Measurements from ENCODE around the gene KCNG4. TPM values are rescaled to one million over a fixed set of nuclear protein-coding genes. Genes with fewer than 3 reads are reported as not detected.

The KCNG4 gene
- total and polyA plus RNA-seq, 12 donors, result not detected

DNA sequence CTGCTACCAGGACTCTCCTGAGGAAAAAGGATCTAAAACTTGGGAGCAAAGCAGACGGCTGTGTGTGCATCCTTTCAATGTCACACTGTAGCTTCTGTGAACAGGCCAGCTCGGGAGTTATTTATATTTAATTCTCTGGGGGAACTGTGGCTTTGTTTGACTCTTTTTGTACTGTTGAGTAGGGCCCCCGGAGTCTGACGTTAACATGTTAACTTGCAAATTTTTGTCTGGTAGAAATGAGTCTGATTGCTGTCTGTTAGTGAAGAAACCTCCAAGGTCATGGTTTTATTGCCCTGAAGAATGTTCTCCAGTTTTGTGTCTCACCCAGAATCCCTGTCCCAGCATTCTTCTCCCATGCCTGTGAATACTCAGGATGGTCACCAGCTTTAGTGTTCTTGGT, 14.2 kb upstream of the KCNG4 start:
- intact Hi-C loops (cut with DNase I), result no loop called here
- Histone ChIP-seq H3K27me3 (peaks cover 0 to 17% (median 3%) of the 10 kb centered on the region in 7 donors), H3K4me3 (no peak overlapping the region), H3K27ac (no peak overlapping the region), H3K4me1 (no peaks in the 10 kb centered on the region), H3K36me3 (no peaks in the 10 kb centered on the region), H3K9me3 (peaks cover 0 to 11% (median 0%) of the 10 kb centered on the region in 11 donors)
- WGBS, 2 donors, result 39 to 51% methylated on average over 4 of the region's 4 CpGs
- TF ChIP-seq, protein P1, sequence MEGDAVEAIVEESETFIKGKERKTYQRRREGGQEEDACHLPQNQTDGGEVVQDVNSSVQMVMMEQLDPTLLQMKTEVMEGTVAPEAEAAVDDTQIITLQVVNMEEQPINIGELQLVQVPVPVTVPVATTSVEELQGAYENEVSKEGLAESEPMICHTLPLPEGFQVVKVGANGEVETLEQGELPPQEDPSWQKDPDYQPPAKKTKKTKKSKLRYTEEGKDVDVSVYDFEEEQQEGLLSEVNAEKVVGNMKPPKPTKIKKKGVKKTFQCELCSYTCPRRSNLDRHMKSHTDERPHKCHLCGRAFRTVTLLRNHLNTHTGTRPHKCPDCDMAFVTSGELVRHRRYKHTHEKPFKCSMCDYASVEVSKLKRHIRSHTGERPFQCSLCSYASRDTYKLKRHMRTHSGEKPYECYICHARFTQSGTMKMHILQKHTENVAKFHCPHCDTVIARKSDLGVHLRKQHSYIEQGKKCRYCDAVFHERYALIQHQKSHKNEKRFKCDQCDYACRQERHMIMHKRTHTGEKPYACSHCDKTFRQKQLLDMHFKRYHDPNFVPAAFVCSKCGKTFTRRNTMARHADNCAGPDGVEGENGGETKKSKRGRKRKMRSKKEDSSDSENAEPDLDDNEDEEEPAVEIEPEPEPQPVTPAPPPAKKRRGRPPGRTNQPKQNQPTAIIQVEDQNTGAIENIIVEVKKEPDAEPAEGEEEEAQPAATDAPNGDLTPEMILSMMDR (IDR thresholded peaks at IDR 0.05), result no peak
- DNase-seq (no peak), ATAC-seq (no peak)

DNA sequence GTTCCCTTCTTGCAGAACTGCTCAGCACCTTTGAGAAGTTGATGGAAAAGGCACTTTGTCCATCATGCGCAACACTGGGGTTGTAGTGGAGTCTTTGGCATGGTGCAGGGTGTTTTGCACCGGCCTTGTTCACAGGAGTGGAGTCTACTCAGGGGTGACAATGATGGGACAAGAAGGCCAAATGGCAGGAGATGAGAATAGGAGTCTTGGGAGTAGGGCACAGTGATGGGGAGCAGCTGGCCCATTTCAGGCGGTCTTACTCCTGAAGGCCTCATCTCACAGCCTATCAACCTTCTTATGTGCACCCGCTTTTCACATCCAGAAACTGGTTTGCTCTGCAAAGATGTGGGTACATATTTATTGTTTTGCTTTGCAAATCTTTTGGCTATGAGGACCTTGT, 13.4 kb upstream of the KCNG4 start:
- TF ChIP-seq, protein P1 (IDR thresholded peaks at IDR 0.05), result no peak
- DNase-seq (no peak), ATAC-seq (no peak)
- 72 to 90% methylated on average over 4 of the region's 4 CpGs for WGBS, 2 donors
- intact Hi-C loops (cut with DNase I), result no loop called here
- Histone ChIP-seq H3K9me3 (peaks cover 0 to 11% (median 0%) of the 10 kb centered on the region in 11 donors), H3K4me3 (no peak overlapping the region), H3K4me1 (no peaks in the 10 kb centered on the region), H3K27ac (no peak overlapping the region), H3K36me3 (no peaks in the 10 kb centered on the region), H3K27me3 (peaks cover 0 to 15% (median 3%) of the 10 kb centered on the region in 7 donors)

DNA sequence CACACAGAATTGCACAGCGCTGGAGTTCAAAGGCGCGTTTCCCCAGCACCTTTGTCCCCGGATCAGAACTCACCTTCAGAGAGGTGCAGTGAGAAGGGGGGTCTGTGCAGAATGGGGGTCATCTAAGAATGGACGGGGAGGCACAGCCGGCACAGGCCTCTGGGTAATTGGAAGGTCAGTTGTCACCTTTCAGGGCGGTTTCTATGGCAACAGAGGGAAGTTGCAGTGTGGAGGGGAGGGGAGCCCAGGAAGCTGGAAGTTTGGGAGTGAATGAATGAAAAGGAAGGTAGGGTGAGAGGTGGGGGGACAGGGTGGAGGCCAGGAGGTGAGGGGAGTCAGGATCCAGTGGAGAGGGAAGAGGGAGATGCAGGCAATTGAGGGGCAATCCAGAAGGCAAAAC, 12.4 kb upstream of the KCNG4 start:
- intact Hi-C loops (cut with DNase I), result no loop called here
- Histone ChIP-seq H3K27me3 (peaks cover 0 to 13% (median 3%) of the 10 kb centered on the region in 7 donors), H3K27ac (no peak overlapping the region), H3K4me1 (no peaks in the 10 kb centered on the region), H3K4me3 (no peak overlapping the region), H3K9me3 (peaks cover 0 to 11% (median 0%) of the 10 kb centered on the region in 11 donors), H3K36me3 (no peaks in the 10 kb centered on the region)
- 59 to 63% methylated on average over 7 of the region's 7 CpGs for WGBS, 2 donors
- ATAC-seq, result no peak
- no peak for DNase-seq
- TF ChIP-seq, protein P1 (IDR thresholded peaks at IDR 0.05), result no peak

DNA sequence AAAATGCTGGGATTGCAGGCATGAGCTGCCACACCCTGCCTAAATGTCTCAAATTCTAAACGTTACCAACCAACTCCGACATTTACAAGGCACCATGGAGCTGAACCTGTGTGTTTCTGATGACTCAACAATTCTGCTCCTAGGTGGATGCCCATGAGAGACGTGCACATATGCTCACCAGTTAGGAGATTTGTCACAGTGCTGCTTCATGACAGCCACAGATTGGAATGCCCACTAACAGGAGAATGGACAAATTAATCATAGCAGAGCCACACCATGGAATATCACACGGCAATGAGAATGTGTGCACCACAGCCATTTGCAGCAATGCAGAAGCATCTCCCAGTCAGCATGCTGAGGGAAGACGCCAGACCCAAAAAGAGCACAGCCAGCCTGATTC, 8.0 kb upstream of the KCNG4 start:
- intact Hi-C loops (cut with DNase I), result no loop called here
- H3K36me3 ChIP-seq, result no peaks in the 10 kb centered on the region
- no peak overlapping the region for H3K27ac ChIP-seq
- WGBS, 2 donors, result 79 to 87% methylated on average over 5 of the region's 5 CpGs
- no peak for ATAC-seq
- H3K9me3 ChIP-seq, result no peaks in the 10 kb centered on the region
- no peaks in the 10 kb centered on the region for H3K4me1 ChIP-seq
- H3K27me3 ChIP-seq, result peaks cover 0 to 13% (median 3%) of the 10 kb centered on the region in 7 donors
- no peak for DNase-seq
- TF ChIP-seq, protein P1 (IDR thresholded peaks at IDR 0.05), result no peak
- H3K4me3 ChIP-seq, result no peak overlapping the region
